Urinary bladder (tissue), 4 donors: ENCODE measurements around the gene IRF7. TPM values are rescaled to one million over a fixed set of nuclear protein-coding genes. Genes with fewer than 3 reads are reported as not detected.

ENCODE experiments used
- DNase-seq: peaks from one replicate; pipeline ENCODE4 v3.0.0-alpha.2; 2015; ENCODE audit errors: extremely low spot score
- H3K27ac ChIP-seq: one replicate; pipeline ENCODE4 v1.5.1; 2013; ENCODE audit warnings: low read depth, mild to moderate bottlenecking, moderate library complexity
- H3K36me3 ChIP-seq: one replicate; pipeline ENCODE4 v1.6.1; 2013; ENCODE audit warnings: mild to moderate bottlenecking, moderate library complexity; ENCODE audit not compliant: insufficient read depth
- H3K4me1 ChIP-seq: one replicate; pipeline ENCODE4 v1.6.1; 2013; ENCODE audit warnings: mild to moderate bottlenecking, moderate library complexity; ENCODE audit not compliant: insufficient read depth
- H3K4me3 ChIP-seq: one replicate; pipeline ENCODE4 v1.5.1; 2013; ENCODE audit warnings: low read depth, low read length
- WGBS: extraction: QIAGEN DNeasy Blood & Tissue Kit; methylation state at CpG from one replicate; pipeline ENCODE4 v1.1.7; 2013; 5-methylcytosine and 5-hydroxymethylcytosine counted together
- polyA plus RNA-seq: library from polyadenylated mRNA; stranded (reverse); fragments of 200-250 nt; gene quantifications from one replicate; pipeline ENCODE4 v1.2.3, GENCODE V29; 2013
- total RNA-seq: library from RNA; depleted of rRNA; stranded (reverse); fragments of >200 nt; gene quantifications from one replicate; pipeline ENCODE4 v1.2.3, GENCODE V29; 2014
- donor health status: healthy with polysubstance abuse.
- donor health status: healthy.

IRF7 gene
- total and polyA plus RNA-seq, 2 donors: 9.8 to 23.2 TPM

GRCh38 chr11:636511-637332 is 21.0 kb upstream of the IRF7 start, which contains the start of gene DRD4:
DRD4 (plus strand) TSS chr11:637269; CDS start chr11:637305, 36 bp downstream.
- 11% methylated on average over 100 of the region's 100 CpGs for WGBS
- peak within 1 kb of the TSS; percentile 30 for H3K4me3 ChIP-seq
- DNase-seq: no peak

GRCh38 chr11:635945-636510 is 20.3 kb upstream of the IRF7 start:
- WGBS: 75% methylated on average over 22 of the region's 22 CpGs
- DNase-seq: no peak
- no peak overlapping the region for H3K4me3 ChIP-seq
- no peak overlapping the region for H3K27ac ChIP-seq
- no peaks in the 10 kb centered on the region for H3K36me3 ChIP-seq
- H3K4me1 ChIP-seq: peaks cover 6% of the 10 kb centered on the region

More at GRCh38 chr11:636511-637332, 21.0 kb upstream of the IRF7 start, which contains the start of gene DRD4:
- Histone ChIP-seq H3K4me1 (peaks cover 6% of the 10 kb centered on the region), H3K36me3 (no peaks in the 10 kb centered on the region), H3K27ac (no peak within 1 kb of the TSS)

- Histone ChIP-seq H3K4me3 (no peak overlapping the region), H3K27ac (no peak overlapping the region), H3K36me3 (no peaks in the 10 kb centered on the region), H3K4me1 (peaks cover 4% of the 10 kb centered on the region)
- WGBS: 93% methylated on average over 5 of the region's 5 CpGs
- no peak for DNase-seq
Observed at GRCh38 chr11:630871-631270, 15.1 kb upstream of the IRF7 start.

GRCh38 chr11:629237-629583 is 13.5 kb upstream of the IRF7 start:
- 41% methylated on average over 10 of the region's 10 CpGs for WGBS
- Histone ChIP-seq H3K4me1 (peaks cover 4% of the 10 kb centered on the region), H3K36me3 (no peaks in the 10 kb centered on the region), H3K27ac (no peak overlapping the region), H3K4me3 (no peak overlapping the region)
- no peak for DNase-seq

GRCh38 chr11:628056-628455 is 12.3 kb upstream of the IRF7 start:
- H3K36me3 ChIP-seq: no peaks in the 10 kb centered on the region
- H3K4me1 ChIP-seq: peaks cover 4% of the 10 kb centered on the region
- DNase-seq: no peak
- H3K27ac ChIP-seq: no peak overlapping the region
- 95% methylated on average over 31 of the region's 31 CpGs for WGBS
- H3K4me3 ChIP-seq: no peak overlapping the region

GRCh38 chr11:627308-627576 is 11.5 kb upstream of the IRF7 start:
- DNase-seq: no peak
- 20% methylated on average over 28 of the region's 28 CpGs for WGBS
- H3K4me1 ChIP-seq: peaks cover 2% of the 10 kb centered on the region
- no peaks in the 10 kb centered on the region for H3K36me3 ChIP-seq
- no peak overlapping the region for H3K4me3 ChIP-seq
- no peak overlapping the region for H3K27ac ChIP-seq

GRCh38 chr11:626475-627307 is 10.9 kb upstream of the IRF7 start, which contains the start of gene SCT:
SCT (minus strand) TSS chr11:627181; CDS start chr11:627143, 38 bp downstream.
- 13% methylated on average over 70 of the region's 72 CpGs for WGBS
- Histone ChIP-seq H3K4me3 (no peak within 1 kb of the TSS), H3K36me3 (no peaks in the 10 kb centered on the region), H3K27ac (no peak within 1 kb of the TSS), H3K4me1 (peaks cover 2% of the 10 kb centered on the region)
- no peak for DNase-seq

- DNase-seq: no peak
- Histone ChIP-seq H3K4me3 (no peak overlapping the region), H3K4me1 (peaks cover 2% of the 10 kb centered on the region), H3K36me3 (no peaks in the 10 kb centered on the region), H3K27ac (no peak overlapping the region)
- WGBS: 72% methylated on average over 22 of the region's 22 CpGs
Observed at GRCh38 chr11:625636-626268, 10.0 kb upstream of the IRF7 start.

GRCh38 chr11:624705-625635 is 9.2 kb upstream of the IRF7 start, which contains the start of gene CDHR5:
CDHR5 (minus strand) TSS chr11:624955; CDS start chr11:624902, 53 bp downstream.
- no peak within 1 kb of the TSS for H3K4me3 ChIP-seq
- H3K36me3 ChIP-seq: no peaks in the 10 kb centered on the region
- no peak within 1 kb of the TSS for H3K27ac ChIP-seq
- 55% methylated on average over 33 of the region's 33 CpGs for WGBS
- peaks cover 2% of the 10 kb centered on the region for H3K4me1 ChIP-seq
- no peak for DNase-seq

GRCh38 chr11:623999-624704 is 8.4 kb upstream of the IRF7 start:
- no peaks in the 10 kb centered on the region for H3K36me3 ChIP-seq
- H3K27ac ChIP-seq: no peak overlapping the region
- H3K4me1 ChIP-seq: peaks cover 2% of the 10 kb centered on the region
- DNase-seq: no peak
- WGBS: 78% methylated on average over 25 of the region's 25 CpGs
- no peak overlapping the region for H3K4me3 ChIP-seq

- Histone ChIP-seq H3K27ac (no peak overlapping the region), H3K4me1 (peaks cover 2% of the 10 kb centered on the region), H3K4me3 (no peak overlapping the region), H3K36me3 (no peaks in the 10 kb centered on the region)
- 73% methylated on average over 15 of the region's 15 CpGs for WGBS
- DNase-seq: no peak
Observed at GRCh38 chr11:623349-623869, 7.7 kb upstream of the IRF7 start.

GRCh38 chr11:621838-622237 is 6.1 kb upstream of the IRF7 start:
- DNase-seq: no peak
- Histone ChIP-seq H3K27ac (no peak overlapping the region), H3K4me1 (peaks cover 2% of the 10 kb centered on the region), H3K4me3 (no peak overlapping the region), H3K36me3 (no peaks in the 10 kb centered on the region)
- WGBS: 87% methylated on average over 27 of the region's 27 CpGs
